NCI-H128 (cell line): ENCODE measurements around the gene SHANK3.

ENCODE experiments used
- DNase-seq: peaks from one replicate; lab custom pipeline; 2025; ENCODE audit not compliant: unreplicated experiment; lab: John Stamatoyannopoulos, UW

SHANK3 gene

DNA sequence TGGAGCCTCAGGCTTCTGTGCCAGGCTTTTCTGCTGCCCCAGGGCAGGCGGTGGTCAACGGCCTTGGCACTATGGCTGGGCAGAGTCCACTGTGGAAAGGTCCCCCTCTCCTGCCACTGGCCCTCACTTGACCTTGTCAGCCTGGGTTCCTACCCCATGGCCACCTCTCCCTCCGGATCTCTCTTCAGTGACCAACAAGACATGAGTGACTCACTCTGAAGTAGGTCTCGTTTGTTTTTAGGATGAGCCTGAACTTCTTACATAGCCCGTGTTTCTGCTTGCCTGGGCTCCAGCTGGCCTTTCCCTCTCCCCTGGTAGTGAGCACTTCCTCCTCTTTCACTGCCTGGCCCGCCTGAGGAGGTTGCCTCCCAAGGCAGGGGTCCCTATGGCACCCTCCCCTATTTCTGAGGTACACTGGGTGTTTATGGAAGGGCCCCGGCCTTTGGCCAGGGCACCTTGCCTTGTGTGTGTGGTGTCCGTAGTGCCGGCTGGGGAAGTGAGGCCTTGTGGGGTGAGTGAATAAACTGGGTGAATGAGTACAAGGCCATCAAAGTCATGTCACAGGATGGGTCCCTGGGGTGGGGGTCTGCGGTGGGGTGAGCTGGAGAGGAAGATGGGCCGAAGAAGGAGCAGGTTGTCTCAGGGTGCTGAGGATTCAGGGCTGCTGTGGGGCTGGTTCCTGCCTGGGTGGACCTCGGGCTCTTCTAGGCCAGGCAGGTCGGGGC, 5.0 kb downstream of the SHANK3 start:
- DNase-seq, result no peak

DNA sequence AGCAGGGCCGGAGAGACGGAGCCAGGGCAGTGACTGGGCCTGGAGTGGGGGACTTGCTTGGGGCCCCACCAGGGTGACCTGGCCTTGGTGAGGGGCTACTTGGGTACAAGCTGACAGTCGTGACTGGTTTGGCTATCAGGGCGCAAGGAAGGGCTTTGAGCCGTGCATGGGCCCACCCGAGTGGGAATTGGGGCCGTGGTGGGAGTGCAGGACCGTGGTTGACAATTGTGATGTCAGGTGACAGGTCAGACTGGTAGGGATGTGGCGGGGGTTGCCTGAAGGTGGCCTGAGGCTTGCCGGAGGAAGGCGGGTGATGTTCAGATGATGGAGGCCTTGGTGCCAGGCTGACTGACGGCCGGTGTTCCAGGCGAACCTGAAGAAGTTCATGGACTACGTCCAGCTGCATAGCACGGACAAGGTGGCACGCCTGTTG, 5.6 kb downstream of the SHANK3 start:
- DNase-seq, result no peak

DNA sequence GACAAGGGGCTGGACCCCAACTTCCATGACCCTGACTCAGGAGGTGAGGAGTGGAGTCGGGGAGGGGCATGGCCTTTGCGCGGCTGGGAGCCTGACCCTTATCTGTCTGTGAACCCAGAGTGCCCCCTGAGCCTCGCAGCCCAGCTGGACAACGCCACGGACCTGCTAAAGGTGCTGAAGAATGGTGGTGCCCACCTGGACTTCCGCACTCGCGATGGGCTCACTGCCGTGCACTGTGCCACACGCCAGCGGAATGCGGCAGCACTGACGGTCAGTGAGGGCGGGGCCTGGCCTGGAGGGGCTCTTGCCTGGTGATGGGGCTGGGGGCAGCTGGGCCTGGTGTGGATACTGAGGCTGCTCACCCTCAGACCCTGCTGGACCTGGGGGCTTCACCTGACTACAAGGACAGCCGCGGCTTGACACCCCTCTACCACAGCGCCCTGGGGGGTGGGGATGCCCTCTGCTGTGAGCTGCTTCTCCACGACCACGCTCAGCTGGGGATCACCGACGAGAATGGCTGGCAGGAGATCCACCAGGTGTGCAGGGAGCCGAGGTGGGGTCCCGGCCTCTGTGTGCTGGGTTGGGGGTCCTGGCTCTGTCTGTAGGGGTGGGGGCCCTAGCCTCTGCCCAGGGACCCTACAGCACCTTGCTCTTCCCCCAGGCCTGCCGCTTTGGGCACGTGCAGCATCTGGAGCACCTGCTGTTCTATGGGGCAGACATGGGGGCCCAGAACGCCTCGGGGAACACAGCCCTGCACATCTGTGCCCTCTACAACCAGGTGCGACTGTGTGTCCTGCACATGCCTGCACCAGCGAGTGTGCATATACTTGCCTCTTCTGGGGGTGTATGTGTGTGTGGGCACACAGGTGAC, 6.3 kb downstream of the SHANK3 start:
- DNase-seq, result no peak

DNA sequence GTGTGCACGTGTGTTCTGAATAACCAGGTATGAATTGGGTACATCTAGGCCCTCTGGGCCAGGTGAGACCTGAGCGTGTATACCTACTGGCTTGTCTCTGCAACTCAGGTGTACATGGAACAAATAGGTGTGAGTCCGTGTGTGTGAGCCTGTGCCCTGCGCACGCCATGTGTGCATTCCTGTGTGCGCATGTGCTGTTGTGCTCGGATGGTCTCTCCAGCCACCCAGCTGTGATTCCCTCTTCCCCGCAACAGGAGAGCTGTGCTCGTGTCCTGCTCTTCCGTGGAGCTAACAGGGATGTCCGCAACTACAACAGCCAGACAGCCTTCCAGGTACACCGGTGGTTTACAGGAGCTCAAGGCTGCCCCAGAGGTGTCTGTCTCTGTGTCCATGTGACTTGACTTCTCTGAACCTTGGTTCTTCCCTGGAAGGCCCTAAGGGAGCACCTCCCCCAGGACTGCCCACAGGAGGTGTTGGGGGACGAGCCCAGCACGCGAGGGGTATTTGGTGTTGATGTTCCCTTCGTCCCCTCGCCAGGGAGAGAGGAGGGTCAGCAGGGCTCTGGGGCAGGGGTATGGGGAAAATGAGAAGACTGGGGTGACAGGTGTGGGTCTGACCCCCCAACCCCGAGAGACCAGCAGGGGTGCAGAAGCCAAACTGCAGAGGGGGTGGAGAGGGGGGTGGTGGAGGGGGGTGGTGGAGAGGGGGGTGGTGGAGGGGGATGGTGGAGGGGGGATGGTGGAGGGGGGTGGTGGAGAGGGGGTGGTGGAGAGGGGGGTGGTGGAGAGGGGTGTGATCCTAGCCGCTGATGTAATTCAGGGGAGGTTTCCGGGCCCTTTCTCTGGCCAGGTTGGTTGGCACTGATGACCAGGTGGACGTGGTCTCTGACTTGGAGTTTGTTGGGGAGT, 10.7 kb downstream of the SHANK3 start:
- DNase-seq, result no peak

DNA sequence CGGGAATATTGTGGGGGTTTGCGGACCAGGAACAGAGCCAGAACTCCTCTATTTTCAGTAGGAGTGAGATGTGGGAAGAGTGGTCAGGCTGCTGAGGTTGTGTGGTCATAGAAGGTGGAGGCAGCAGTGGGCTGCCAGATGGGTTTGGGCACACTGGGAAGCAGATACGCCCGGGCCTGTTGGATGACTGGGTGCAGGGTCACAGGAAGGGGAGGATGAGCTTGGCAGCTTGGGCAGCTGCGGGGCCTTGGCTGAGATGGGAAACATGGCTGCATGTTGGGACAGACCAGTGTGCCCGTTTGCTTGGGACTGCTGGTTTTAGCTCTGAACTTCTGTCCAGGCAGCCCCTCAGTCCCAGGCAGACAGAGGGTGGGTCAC, 11.4 kb downstream of the SHANK3 start:
- DNase-seq, result no peak

DNA sequence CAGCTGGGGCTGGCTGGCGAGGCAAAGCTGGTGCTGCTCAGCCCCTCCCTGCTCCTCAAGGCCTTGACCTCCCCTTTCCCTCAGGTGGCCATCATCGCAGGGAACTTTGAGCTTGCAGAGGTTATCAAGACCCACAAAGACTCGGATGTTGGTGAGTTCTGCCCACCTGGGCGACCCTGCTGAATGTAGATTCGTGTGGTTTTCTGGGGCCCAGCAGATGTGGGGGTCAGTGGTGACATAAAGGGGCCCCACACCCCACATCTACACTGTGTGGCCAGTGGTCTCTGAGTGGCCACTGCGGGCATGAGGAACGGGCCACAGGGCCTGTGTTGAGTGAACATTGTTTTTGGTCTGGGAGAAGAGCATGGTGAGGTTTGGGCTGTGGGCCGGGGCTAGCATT, 11.9 kb downstream of the SHANK3 start:
- no peak for DNase-seq

DNA sequence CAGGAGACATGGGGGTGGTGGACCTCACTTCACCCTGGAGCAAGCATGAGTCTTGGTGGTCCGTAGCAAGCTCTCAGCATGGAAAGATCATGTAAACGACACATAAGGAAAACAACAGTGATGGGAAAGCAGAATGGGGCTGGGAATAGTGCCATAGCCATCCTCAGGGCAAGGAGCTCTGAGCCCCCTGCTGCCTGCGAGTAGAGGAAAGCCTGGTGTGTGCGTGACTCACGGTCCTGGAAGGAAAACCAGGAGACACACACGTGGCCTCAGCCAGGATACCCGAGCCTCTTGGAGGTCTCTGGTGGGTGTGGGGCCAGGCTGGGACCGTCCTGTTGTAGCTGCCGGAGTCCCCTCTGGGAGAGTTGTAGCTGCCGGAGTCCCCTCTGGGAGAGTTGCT, 12.4 kb downstream of the SHANK3 start:
- no peak for DNase-seq

DNA sequence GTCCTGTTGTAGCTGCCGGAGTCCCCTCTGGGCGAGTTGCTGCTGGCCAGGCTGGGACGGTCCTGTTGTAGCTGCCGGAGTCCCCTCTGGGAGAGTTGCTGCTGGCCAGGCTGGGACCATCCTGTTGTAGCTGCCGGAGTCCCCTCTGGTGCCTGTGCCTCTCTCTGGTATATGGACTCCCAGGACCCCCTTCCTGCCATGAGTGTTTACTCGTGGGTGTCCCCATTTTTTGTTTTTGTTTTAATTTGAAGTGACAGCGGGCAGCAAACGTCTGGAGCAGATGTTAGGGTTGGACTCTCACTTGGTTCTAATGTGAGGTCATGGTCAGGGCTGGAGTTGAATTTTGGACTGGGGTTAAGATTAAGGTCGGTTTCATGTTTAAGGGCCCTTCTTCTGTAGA, 14.2 kb downstream of the SHANK3 start:
- no peak for DNase-seq

DNA sequence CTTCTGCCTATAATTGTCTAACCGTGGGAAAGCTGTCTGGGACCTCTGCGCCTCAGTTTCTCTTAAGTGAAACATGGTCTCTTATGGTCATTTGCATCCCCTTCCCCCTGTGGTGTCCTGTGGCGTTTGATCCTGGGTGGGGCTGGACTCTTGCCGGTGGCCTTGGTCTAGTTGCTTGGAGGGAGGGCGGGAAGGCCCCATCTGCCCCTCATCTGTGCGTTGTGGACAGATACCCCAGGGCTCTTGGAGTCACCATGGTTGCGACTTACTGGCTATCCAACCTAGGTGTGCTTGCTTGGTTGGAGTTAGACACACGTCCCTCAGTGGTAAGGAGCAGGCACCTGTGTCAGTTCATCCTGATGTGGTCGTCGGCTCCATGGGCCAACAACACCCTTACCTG, 15.2 kb downstream of the SHANK3 start:
- no peak for DNase-seq

DNA sequence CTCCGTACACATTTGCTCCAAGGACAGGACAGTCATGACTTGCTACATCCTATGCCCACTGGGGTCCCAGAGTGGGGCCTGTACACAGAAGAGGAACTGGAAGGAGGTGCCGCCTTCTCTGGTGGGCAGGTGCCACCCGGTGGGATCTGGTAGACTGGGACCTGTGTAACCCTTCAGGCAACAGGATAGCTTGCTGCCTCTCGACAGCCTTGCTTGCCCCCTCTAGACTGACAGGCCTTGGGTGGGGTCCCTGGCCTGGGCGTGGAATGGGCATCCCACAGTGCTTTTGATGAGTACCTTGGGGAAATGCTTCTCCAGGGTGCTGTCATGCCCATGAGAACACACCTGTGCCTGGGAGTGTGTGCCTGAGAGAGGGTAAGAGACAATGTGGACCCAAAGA, 15.8 kb downstream of the SHANK3 start:
- no peak for DNase-seq

DNA sequence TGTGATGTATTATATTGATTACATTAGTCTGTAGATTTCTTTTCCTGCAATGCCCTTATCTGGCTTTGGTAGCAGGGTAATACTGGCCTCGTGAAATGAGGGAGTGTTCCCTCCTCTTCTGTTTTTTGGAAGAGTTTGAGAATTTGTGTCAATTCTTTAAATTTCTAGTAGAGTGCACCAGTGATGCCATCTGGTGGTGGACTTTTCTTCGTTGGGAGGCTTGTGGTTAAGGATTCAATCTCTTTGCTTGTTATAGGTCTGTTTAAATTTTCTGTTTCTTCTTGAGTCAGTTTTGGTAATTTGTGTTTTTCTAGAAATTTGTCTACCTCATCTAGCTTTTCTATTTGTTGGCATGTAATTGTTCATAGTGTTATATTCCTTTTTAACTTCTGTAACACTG, 18.9 kb downstream of the SHANK3 start:
- DNase-seq, result no peak

DNA sequence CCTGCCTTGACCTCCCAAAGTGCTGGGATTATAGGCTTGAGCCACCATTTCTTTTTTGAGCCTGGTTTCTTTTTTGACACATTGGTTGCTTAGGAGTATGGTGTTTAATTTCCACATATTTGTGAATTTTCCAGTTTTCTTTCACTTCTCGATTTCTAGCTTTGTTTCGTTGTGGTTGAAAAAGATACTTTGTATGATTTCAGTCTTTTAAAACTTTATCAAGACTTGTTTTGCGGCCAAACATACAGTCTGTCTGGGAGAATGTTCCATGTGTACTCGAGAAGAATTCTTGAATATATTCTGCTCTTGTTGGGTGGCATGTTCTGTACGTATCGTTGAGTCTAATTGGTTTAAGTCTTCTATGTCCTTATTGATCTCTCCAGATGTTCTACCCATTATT, 20.8 kb downstream of the SHANK3 start:
- DNase-seq, result no peak

DNA sequence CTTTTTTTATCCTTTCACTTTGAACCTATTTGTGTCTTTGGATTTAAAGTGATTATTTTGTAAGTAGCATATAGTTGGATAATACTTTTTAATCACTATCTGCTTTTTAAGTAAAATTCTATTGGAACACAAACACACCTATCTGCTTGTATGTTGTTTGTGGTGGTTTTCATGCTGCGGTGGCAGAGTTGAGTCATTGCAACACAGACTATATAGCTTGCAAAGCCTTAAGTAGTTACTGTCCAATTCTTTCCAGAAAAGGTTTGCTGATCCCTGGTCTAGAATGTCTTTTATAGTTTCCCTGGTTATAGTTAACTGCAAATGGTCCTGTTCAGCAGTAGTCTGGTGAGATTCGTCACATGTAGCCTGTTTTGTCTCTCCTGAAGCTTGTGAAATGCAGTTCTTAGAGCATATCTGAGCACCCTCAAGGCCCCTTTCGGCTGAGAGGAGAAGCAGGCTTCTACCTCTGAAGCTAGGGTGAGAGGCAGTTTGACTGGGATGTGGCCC, 21.5 kb downstream of the SHANK3 start:
- DNase-seq, result no peak

DNA sequence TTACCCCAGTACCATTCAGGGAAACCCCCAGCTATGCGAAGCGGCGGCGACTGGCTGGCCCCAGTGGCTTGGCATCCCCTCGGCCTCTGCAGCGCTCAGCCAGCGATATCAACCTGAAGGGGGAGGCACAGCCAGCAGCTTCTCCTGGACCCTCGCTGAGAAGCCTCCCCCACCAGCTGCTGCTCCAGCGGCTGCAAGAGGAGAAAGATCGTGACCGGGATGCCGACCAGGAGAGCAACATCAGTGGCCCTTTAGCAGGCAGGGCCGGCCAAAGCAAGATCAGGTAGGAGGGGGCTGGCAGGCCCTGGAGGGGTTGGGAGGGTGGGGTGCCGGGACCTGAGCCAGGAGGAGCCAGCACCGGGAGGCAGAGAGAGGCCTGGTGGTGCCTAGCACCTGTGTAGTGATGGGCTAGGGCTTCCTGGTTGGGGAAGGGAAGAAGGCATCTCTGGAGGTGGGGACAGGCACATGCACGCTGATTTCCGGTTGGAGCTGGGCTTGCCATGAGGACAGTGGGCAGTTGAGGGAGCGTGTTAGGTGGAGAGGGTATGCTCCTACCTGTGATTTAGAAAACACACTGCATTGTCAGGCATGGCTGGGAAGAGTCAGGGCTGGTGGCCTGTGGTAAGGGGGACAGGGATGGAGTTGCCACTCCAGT, 22.3 kb downstream of the SHANK3 start:
- DNase-seq, result no peak

DNA sequence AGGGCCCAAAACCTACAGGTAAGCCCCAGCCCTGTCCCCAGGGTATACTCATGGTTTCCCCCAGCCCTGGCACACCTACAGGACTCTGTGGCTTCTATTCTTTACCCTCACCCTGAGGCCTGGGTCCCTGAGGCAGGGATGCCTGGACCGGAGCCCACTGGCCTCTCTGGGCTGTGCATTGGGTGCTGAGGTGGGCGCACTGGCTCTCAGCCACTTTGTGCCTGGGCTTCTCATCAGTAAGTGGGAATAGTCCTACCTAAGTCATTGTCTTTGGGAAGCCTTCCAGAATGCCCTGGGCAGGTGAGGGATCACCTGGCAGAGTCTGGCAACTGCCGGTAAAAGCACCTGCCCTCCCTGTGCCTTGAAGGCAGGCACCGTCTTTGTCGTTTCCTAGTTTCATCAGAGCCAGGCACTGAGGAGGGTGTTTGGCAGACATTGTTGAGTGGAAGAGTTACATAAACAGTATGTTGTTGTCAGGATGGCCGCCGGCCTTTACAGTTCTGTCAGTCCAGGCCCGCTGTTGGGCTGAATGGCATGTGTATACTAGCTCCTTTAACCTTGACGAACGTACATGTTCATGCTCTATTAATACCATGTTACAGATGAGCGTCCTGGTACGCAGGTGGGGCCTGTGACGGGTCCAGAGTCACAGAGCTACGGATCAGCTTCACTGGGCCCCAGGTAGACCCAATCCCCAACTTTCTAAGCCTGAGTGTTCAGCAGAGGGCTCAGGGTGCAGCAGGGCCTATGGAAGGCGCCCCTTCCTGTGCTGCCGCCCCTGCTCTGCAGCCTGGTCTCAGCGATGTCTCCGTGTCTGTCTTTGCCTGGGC, 23.0 kb downstream of the SHANK3 start:
- DNase-seq, result no peak

DNA sequence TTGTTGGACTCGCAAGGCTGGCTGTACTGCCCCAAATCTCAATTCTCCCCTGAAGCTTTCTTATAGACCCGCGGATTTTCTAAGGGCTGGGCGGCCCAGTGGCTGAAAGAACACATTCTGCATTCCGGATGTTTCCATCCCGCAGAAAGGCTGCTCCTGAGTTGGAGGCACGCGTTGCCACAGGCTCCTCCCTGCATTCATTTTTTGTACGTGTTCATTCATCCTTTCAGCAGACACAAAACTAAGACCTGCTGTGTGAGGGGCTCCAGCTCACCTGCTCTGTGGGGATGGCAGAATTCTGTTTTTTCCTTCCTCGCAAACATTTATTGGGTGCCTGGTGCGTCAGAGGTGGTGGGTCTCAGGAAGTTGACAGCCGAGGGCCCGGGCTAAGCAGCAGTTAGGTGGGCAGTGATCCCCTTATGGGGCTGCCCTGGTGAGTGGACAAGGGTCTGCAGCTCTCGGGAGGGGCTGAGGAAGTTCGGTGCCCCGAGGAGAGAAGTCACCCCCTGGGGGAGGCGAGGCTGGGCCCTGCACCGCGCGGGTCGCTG, 23.7 kb downstream of the SHANK3 start:
- DNase-seq, result no peak

DNA sequence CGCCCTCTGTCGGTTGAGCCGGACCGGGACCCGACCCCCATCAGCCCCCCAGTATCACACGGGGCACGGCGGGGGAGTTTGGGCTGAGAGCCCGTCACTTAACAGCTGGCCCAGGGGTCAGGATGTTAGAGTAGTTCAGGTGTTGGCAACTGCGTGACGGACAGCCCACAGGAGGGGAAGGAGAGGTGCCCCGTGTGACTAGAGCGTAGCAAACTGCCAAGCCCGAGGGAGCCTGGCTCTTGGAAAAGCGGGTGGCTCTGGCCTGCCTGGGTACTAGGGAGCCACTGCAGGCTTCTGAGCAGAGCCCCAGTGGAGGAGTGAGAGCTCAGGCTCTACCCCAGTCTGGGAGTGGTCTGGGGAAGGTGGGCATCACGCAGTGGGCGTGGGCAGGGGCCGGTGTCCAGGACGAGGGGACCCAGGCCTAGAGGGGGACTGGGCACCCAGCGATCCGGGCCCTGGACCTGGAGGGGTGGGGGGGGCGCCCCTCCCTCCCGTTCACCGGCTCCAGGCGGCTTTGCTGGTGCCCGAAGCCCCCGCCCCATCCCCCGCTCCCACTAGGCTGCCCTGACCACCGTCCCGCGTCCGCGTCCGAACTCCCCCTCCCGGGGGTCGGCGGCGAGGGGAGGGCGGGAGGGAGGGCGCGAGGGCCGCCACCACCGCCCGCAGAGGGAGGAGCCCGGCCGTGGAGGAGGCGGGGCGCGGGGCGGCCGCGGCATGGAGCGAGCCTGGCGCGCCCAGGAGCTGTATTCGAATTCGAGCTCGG, 24.4 kb downstream of the SHANK3 start:
- no peak for DNase-seq

DNA sequence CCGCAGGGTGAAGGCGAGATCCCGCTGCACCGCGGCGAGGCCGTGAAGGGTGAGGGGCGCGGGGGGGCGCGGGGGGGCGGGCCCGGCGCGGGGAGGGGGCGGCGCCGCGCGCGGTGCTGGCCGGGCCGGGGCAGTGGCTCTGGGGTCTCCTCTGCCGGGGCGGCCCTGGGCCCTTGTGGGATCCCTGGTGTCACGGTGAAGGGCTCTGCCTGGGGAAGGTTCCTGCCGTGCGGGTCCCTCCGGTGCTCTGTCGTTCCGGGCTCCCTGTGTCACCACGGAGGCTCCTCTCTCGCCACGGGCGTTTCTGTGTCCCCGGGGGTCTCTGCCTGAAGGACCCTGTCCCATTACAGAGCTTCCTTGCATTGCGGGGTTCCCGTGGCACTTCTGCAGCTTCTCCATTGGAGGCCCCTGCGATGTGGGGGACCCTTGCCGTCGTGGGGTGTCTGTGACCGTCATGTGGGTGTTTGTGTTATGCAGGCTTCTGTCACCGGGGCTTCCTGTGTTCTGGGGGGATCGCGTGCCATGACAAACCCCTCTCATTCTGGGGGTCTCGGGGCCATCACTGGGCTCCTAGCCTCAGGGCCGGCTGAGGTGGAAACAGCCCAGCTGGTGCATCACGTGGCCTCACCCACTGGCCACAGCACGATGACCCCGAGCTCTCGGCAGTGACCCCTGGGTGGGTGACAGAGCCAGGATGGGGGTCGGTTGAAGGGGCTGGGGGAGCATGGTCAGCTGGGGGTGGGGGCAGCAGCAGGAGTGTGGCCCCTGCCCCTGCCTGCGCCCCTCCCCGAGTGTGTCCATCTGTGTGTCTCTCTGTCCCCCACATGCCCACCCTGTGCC, 25.3 kb downstream of the SHANK3 start:
- DNase-seq, result no peak
